ENCODE data around the gene ARMC9.

- no peak for TF ChIP-seq CTCF (IDR thresholded peaks at IDR 0.05; ENCODE audit: extremely low read depth in 1 of 2, insufficient read depth in 1 of 2, low read depth in 1 of 2, low read length in 2 of 2)
- no peak for TF ChIP-seq POLR2A (IDR thresholded peaks at IDR 0.05; ENCODE audit: low read depth, low read length)
- no peak for TF ChIP-seq GATA2 (IDR thresholded peaks at IDR 0.05; ENCODE audit: insufficient read depth, insufficient read length, low read depth, low read length)
- TF ChIP-seq POLR2AphosphoS5 (IDR thresholded peaks at IDR 0.05; ENCODE audit: insufficient read depth, low read depth, low read length), result no peak
These were observed 138.3 kb downstream of the ARMC9 start for GRCh38 chr2:231336700-231337099.

Data from endothelial cell of umbilical vein (primary cell).